WERI-Rb-1 (cell line): Measurements from ENCODE around the gene REPS1.

Experiments used
- DNase-seq: peaks from one replicate; pipeline ENCODE4 v3.0.0-alpha.2; 2020
- H3K27ac ChIP-seq: fragments of 250-450 bp; sonication (Bioruptor Pico); 2 replicates; pipeline ENCODE4 v1.5.1; 2020; ENCODE audit warnings: mild to moderate bottlenecking, moderate library complexity
- H3K27me3 ChIP-seq: fragments of 250-450 bp; sonication (Bioruptor Pico); 2 replicates; pipeline ENCODE4 v1.5.1; 2021; ENCODE audit warnings: mild to moderate bottlenecking, low read depth, moderate library complexity; ENCODE audit not compliant: insufficient read depth, severe bottlenecking
- H3K36me3 ChIP-seq: fragments of 250-450 bp; sonication (Bioruptor Pico); 2 replicates; pipeline ENCODE4 v1.5.1; 2020; ENCODE audit warnings: mild to moderate bottlenecking, moderate library complexity
- H3K4me3 ChIP-seq: 2 replicates; pipeline ENCODE4 v1.5.1; 2011; ENCODE audit warnings: low read depth, mild to moderate bottlenecking, control low read depth, low read length
- H3K9me3 ChIP-seq: fragments of 250-450 bp; sonication (Bioruptor Pico); 2 replicates; pipeline ENCODE4 v1.5.1; 2021; ENCODE audit warnings: mild to moderate bottlenecking, moderate library complexity; ENCODE audit not compliant: severe bottlenecking
- TF ChIP-seq, protein P1 (sequence below): IDR thresholded peaks from 2 replicates; pipeline ENCODE4 v1.5.1; 2011; ENCODE audit warnings: low read depth, mild to moderate bottlenecking, control low read depth, inconsistent platforms, low read length

The REPS1 gene

DNA sequence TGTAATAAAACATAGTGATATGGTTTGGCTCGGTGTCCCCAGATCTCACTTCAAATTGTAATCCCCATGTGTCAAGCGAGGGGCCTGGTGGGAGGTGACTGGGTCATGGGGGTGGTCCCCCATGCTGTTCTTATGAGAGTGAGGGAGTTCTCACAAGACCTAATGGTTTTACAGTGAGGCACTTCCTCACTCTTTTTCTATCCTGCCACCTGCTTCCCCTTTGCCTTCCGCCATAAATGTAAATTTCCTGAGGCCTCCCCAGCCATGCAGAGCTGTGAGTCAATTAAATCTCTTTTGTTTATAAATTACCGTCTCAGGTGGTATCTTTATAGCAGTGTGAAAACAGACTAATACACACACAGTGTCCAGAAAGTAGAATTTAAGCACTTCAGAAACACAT lies 78.5 kb downstream of the REPS1 start:
- Histone ChIP-seq H3K36me3 (peaks cover 46% of the 10 kb centered on the region), H3K27ac (no peak overlapping the region), H3K4me3 (no peak overlapping the region), H3K27me3 (no peaks in the 10 kb centered on the region), H3K9me3 (no peaks in the 10 kb centered on the region)
- no peak for DNase-seq
- TF ChIP-seq, protein P1, sequence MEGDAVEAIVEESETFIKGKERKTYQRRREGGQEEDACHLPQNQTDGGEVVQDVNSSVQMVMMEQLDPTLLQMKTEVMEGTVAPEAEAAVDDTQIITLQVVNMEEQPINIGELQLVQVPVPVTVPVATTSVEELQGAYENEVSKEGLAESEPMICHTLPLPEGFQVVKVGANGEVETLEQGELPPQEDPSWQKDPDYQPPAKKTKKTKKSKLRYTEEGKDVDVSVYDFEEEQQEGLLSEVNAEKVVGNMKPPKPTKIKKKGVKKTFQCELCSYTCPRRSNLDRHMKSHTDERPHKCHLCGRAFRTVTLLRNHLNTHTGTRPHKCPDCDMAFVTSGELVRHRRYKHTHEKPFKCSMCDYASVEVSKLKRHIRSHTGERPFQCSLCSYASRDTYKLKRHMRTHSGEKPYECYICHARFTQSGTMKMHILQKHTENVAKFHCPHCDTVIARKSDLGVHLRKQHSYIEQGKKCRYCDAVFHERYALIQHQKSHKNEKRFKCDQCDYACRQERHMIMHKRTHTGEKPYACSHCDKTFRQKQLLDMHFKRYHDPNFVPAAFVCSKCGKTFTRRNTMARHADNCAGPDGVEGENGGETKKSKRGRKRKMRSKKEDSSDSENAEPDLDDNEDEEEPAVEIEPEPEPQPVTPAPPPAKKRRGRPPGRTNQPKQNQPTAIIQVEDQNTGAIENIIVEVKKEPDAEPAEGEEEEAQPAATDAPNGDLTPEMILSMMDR, result no peak

DNA sequence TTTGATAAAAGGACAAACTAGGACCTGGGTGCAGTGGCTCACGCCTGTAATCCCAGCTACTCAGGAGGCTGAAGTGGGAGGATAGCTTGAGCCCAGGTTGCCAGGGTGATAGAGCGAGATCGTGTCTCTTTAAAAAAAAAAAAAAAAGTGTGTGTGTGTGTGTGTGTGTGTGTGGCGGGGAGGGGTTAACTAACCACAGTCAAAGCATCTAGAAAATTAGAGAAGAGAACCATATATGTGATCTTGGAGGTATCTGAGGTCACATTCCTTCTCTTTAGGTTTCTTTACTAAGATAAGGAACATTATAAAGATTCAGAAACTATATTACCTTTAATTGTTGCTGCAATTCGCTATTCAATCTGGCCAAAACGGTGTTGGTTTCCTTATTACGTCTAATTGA lies 80.9 kb downstream of the REPS1 start:
- no peaks in the 10 kb centered on the region for H3K27me3 ChIP-seq
- DNase-seq, result no peak
- TF ChIP-seq, protein P1, result no peak
- H3K36me3 ChIP-seq, result peaks cover 49% of the 10 kb centered on the region
- no peaks in the 10 kb centered on the region for H3K9me3 ChIP-seq
- no peak overlapping the region for H3K4me3 ChIP-seq
- no peak overlapping the region for H3K27ac ChIP-seq

DNA sequence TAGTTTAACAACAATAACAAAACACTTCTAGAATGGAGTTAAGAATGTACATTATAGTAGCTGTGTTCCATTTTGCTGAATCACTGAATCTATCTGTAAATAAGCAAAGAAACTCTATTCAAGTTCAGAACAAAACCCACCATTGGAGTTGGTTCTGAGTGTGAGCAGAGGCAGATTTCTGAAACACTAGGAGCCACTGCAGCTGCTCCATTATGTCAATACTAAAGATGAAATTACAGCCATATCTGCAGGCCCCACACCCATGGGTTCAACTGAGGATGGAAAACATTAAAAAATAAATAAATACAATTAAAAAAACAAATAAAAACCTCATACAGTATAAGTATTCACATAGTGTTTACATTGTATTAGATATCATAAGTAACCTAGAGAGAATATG lies 91.0 kb downstream of the REPS1 start:
- H3K9me3 ChIP-seq, result no peaks in the 10 kb centered on the region
- no peak overlapping the region for H3K27ac ChIP-seq
- no peak for DNase-seq
- H3K36me3 ChIP-seq, result peaks cover 6% of the 10 kb centered on the region; the same call in 1 of the 2 replicates
- no peaks in the 10 kb centered on the region for H3K27me3 ChIP-seq
- no peak overlapping the region for H3K4me3 ChIP-seq
- TF ChIP-seq, protein P1, result no peak

DNA sequence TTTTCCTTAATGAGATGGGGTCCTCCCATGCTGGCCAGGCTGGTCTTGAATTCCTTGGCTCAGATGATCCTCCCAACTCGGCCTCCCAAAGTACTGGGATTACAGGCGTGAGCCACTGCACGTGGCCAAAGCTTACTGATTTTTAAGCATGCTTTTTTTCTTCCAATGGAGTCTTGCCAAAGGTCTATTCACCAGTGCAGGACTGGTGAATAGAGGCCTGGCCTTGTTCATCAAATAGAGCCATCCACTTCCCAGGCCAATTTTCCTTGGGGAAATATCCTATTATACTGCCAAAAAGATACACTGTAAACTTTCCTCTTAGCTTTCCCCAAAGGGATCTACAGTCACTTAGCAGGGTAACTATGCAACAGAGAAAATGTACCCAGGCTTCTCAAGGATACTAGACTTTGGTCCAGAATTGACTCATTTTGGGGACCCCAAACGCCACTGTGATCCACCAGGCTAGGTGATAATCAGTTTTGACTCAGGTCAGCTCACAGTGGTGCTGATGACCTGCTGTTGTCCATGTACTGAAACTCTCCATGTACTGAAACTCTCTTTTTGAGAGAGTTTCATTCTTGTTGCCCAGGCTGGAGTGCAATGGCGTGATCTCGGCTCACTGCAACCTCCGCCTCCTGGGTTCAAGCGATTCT lies 91.8 kb downstream of the REPS1 start:
- TF ChIP-seq, protein P1, result no peak
- DNase-seq, result no peak
- Histone ChIP-seq H3K4me3 (no peak overlapping the region), H3K27me3 (no peaks in the 10 kb centered on the region), H3K36me3 (peaks cover 6% of the 10 kb centered on the region; the same call in 1 of the 2 replicates), H3K9me3 (no peaks in the 10 kb centered on the region), H3K27ac (no peak overlapping the region)

DNA sequence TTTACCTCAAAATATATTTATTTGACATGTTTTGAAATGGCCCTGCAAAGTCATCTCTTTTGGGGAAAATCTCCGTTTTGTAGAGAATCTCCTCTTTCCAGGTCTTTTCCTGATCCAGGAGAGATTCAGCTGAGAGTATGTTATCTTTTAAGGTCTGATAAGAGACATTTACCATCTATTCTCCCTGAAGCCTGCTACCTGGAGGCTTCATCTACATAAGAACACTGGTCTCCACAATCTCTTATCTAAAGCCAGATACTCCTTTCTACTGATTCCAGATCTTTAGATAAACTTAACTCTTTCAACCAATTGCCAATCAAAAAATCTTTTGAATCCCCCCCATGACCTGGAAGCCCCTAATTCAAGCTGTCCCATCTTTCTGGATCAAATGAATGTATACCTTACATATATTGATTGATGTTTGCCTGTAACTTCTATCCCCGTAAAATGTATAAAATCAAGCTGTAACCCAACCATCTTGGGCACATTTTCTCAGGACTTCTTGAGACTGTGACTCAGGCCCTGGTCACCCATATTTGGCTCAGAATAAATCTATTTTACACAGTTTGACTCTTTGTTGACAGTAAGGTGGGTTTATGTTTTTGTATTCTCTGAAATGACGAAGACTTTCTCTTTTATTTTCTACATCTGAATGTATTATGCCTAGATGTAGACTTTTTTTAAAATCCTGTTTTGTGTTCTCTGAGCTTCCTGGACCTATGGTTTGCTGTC lies 96.6 kb downstream of the REPS1 start:
- TF ChIP-seq, protein P1, result no peak
- H3K27ac ChIP-seq, result no peak overlapping the region

More for the DNA sequence above, 96.6 kb downstream of the REPS1 start:
- no peak overlapping the region for H3K4me3 ChIP-seq
- H3K36me3 ChIP-seq, result no peaks in the 10 kb centered on the region
- H3K9me3 ChIP-seq, result no peaks in the 10 kb centered on the region
- no peak for DNase-seq
- H3K27me3 ChIP-seq, result no peaks in the 10 kb centered on the region
